Astrocyte of the cerebellum (primary cell): Measurements from ENCODE around the gene IPCEF1.

Experiments used
- DNase-seq: peaks from one replicate; pipeline ENCODE4 v3.0.0-alpha.2; 2011; ENCODE audit warnings: low read depth
- H3K4me3 ChIP-seq: 2 replicates; pipeline ENCODE4 v1.5.1; 2011; ENCODE audit warnings: mild to moderate bottlenecking, low read depth, low read length, moderate library complexity
- CTCF ChIP-seq: IDR thresholded peaks from 2 replicates; pipeline ENCODE4 v1.5.1; 2012; ENCODE audit warnings: low read length, low read depth, moderate library complexity, mild to moderate bottlenecking; ENCODE audit errors: missing control alignments
- in situ Hi-C: cut with HindIII; loops from 2 replicates; pipeline ENCODE4 v1.10.0; 2017; ENCODE audit warnings: low sequenced_read_pairs

Gene IPCEF1

GRCh38 chr6:154397491-154398195 is 41.0 kb upstream of the IPCEF1 start:
- no peak overlapping the region for H3K4me3 ChIP-seq
- in situ Hi-C loops = loop anchor here (25.0 kb wide), 1 partner anchor 235 kb away; no protein-coding TSS in a partner anchor
- DNase-seq = no peak
- TF ChIP-seq CTCF = no peak

- no peak overlapping the region for H3K4me3 ChIP-seq
- in situ Hi-C loops = loop anchor here (25.0 kb wide), 1 partner anchor 234 kb away; no protein-coding TSS in a partner anchor
- no peak for TF ChIP-seq CTCF
- DNase-seq = no peak
These were observed 39.3 kb upstream of the IPCEF1 start for GRCh38 chr6:154395878-154396277.

GRCh38 chr6:154395316-154395715 is 38.7 kb upstream of the IPCEF1 start:
- no peak for TF ChIP-seq CTCF
- in situ Hi-C loops = loop anchor here (25.0 kb wide), 1 partner anchor 233 kb away; no protein-coding TSS in a partner anchor
- DNase-seq = no peak
- no peak overlapping the region for H3K4me3 ChIP-seq

- no peak for DNase-seq
- in situ Hi-C loops = loop anchor here (25.0 kb wide), 1 partner anchor 232 kb away; no protein-coding TSS in a partner anchor
- no peak for TF ChIP-seq CTCF
- no peak overlapping the region for H3K4me3 ChIP-seq
These were observed 38.0 kb upstream of the IPCEF1 start for GRCh38 chr6:154394571-154394970.

GRCh38 chr6:154390034-154390433 is 33.4 kb upstream of the IPCEF1 start:
- in situ Hi-C loops = loop anchor here (25.0 kb wide), 1 partner anchor 228 kb away; no protein-coding TSS in a partner anchor
- DNase-seq = no peak

GRCh38 chr6:154388803-154389202 is 32.2 kb upstream of the IPCEF1 start:
- no peak for DNase-seq
- no peak overlapping the region for H3K4me3 ChIP-seq
- TF ChIP-seq CTCF = no peak
- in situ Hi-C loops = loop anchor here (25.0 kb wide), 1 partner anchor 227 kb away; no protein-coding TSS in a partner anchor

More at GRCh38 chr6:154390034-154390433, 33.4 kb upstream of the IPCEF1 start:
- no peak for TF ChIP-seq CTCF
- no peak overlapping the region for H3K4me3 ChIP-seq
